ENCODE data around the gene ABITRAM. TPM values are rescaled to one million over a fixed set of nuclear protein-coding genes. Genes with fewer than 3 reads are reported as not detected.
"Not testable (repeated sequence)": the region's sequence is repeated elsewhere in the genome, so short reads cannot be mapped to it uniquely, and the experiment has no call there.

The ABITRAM gene
- total and polyA plus RNA-seq, 2 donors (not counting 3 experiments of a cell fraction or from before 2014, with no cell fraction given), result 8.8 to 10.6 TPM

DNA sequence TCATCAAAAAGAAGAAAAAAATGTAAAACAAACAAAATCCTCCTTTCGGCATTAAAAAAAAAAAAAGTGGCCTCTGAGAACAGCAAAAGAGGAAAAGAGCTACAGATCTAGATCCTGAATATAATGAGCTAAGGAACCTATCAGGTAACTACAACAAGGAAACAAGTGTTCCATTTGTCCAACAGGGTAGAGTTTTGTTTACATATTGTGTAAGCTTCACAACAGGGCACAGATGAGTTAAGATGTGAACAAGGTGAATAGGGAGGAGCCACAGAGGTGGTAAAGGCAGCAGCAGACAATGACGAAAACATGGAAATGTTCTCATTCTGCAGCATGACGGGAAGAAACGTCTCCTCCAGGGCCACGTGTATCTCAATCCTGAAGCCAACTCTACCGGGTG, 14.7 kb upstream of the ABITRAM start:
- Histone ChIP-seq H3K79me2 (ENCODE audit: control insufficient read depth, insufficient read depth, low read length) (no peaks in the 10 kb centered on the region), H2AFZ (ENCODE audit: low read depth, low read length) (no peak overlapping the region), H3K9ac (replicated peaks; ENCODE audit: extremely low read depth, insufficient read depth, low read length) (no peak overlapping the region), H3K4me3 (replicated peaks in 1 of 3; ENCODE audit: insufficient read depth in 1 of 3, low read depth in 1 of 3, low read length in 3 of 3) (no peak overlapping the region), H3K27me3 (ENCODE audit: control insufficient read depth in 2 of 2, insufficient read depth in 2 of 2, low read length in 2 of 2) (no peaks in the 10 kb centered on the region), H3K27ac (ENCODE audit: insufficient read depth, low read depth, low read length) (no peak overlapping the region), H3K36me3 (ENCODE audit: control insufficient read depth in 2 of 2, extremely low read depth in 1 of 2, insufficient read depth in 2 of 2, low read length in 2 of 2) (peaks cover 0 to 13% of the 10 kb centered on the region in 2 experiments), H3K9me1 (replicated peaks; ENCODE audit: control insufficient read depth, extremely low read depth, insufficient read depth, low read length) (no peaks in the 10 kb centered on the region), H3K9me3 (replicated peaks; ENCODE audit: control insufficient read depth, insufficient read depth, low read length) (no peaks in the 10 kb centered on the region), H3K4me1 (ENCODE audit: control insufficient read depth, extremely low read depth, insufficient read depth, low read length) (no peaks in the 10 kb centered on the region), H4K20me1 (replicated peaks; ENCODE audit: control insufficient read depth, extremely low read depth, insufficient read depth, low read length) (no peaks in the 10 kb centered on the region), H3K4me2 (ENCODE audit: insufficient read depth, low read length) (no peak overlapping the region)
- CTCF ChIA-PET, result interaction anchor here (0.6 to 1.8 kb wide), 3 partner anchors 24 to 265 kb away, joined by 3 to 5 read pairs (median 3); no protein-coding TSS in a partner anchor
- POLR2A ChIA-PET, result no interaction called here
- TF ChIP-seq, protein P1, sequence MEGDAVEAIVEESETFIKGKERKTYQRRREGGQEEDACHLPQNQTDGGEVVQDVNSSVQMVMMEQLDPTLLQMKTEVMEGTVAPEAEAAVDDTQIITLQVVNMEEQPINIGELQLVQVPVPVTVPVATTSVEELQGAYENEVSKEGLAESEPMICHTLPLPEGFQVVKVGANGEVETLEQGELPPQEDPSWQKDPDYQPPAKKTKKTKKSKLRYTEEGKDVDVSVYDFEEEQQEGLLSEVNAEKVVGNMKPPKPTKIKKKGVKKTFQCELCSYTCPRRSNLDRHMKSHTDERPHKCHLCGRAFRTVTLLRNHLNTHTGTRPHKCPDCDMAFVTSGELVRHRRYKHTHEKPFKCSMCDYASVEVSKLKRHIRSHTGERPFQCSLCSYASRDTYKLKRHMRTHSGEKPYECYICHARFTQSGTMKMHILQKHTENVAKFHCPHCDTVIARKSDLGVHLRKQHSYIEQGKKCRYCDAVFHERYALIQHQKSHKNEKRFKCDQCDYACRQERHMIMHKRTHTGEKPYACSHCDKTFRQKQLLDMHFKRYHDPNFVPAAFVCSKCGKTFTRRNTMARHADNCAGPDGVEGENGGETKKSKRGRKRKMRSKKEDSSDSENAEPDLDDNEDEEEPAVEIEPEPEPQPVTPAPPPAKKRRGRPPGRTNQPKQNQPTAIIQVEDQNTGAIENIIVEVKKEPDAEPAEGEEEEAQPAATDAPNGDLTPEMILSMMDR (IDR thresholded peaks at IDR 0.05; ENCODE audit: extremely low read depth in 1 of 2, insufficient read depth in 1 of 2, low read depth in 1 of 2, low read length in 2 of 2), result no peak
- TF ChIP-seq MYC (IDR thresholded peaks at IDR 0.05; ENCODE audit: low read depth, low read length), result no peak
- no peak for TF ChIP-seq POLR2AphosphoS5 (IDR thresholded peaks at IDR 0.05; ENCODE audit: insufficient read depth, low read depth, low read length)
- no peak for TF ChIP-seq POLR2A (IDR thresholded peaks at IDR 0.05; ENCODE audit: low read depth, low read length)
- no peak for TF ChIP-seq FOS (IDR thresholded peaks at IDR 0.05; ENCODE audit: borderline replicate concordance, insufficient read depth, low read length)
- no peak for TF ChIP-seq GATA2 (IDR thresholded peaks at IDR 0.05; ENCODE audit: insufficient read depth, insufficient read length, low read depth, low read length)
- no peak for TF ChIP-seq JUN (IDR thresholded peaks at IDR 0.05; ENCODE audit: borderline replicate concordance, insufficient read depth, insufficient read length, low read depth)
- TF ChIP-seq EZH2 (IDR thresholded peaks at IDR 0.05; ENCODE audit: borderline replicate concordance, low read depth, low read length, severe bottlenecking), result no peak
- TF ChIP-seq, protein P2, sequence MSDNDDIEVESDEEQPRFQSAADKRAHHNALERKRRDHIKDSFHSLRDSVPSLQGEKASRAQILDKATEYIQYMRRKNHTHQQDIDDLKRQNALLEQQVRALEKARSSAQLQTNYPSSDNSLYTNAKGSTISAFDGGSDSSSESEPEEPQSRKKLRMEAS (IDR thresholded peaks at IDR 0.05; ENCODE audit: insufficient read depth, insufficient read length), result no peak
- intact Hi-C loops (cut with micrococcal nuclease) (no loop called here), dilution Hi-C loops (cut with MboI; ENCODE audit: extremely low pct_ligation_motif_present, low sequenced_read_pairs) (no loop called here)
- DNase-seq (ENCODE audit: low read depth, low spot score), result no peak
- FAIRE-seq, result no peak
- no TSS peak for BruUV-seq (replicated peaks)

DNA sequence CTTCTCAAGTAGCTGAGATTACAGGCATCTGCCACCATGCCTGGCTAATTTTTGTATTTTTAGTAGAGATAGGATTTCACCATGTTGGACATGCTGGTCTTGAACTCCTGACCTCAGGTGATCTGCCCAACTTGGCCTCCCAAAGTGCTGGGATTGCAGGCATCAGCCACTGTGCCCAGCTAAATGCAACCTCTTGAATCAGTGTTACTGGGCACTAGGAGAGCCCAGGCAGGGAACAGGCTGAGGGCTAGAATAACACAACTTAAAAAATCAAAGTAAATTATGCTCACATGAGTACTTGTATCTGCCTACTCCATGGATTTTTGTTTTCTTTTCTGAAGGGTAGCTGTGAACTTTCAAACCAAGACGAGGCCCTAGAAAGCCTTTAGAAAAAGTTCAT, 13.8 kb upstream of the ABITRAM start:
- H3K27ac ChIP-seq (ENCODE audit: insufficient read depth, low read depth, low read length); BruUV-seq (replicated peaks); H3K9me3 ChIP-seq (replicated peaks; ENCODE audit: control insufficient read depth, insufficient read depth, low read length); H3K27me3 ChIP-seq (ENCODE audit: control insufficient read depth in 2 of 2, insufficient read depth in 2 of 2, low read length in 2 of 2); H2AFZ ChIP-seq (ENCODE audit: low read depth, low read length); FAIRE-seq; H3K9ac ChIP-seq (replicated peaks; ENCODE audit: extremely low read depth, insufficient read depth, low read length); DNase-seq (ENCODE audit: low read depth, low spot score); H3K4me1 ChIP-seq (ENCODE audit: control insufficient read depth, extremely low read depth, insufficient read depth, low read length); H3K4me3 ChIP-seq (replicated peaks in 1 of 3; ENCODE audit: insufficient read depth in 1 of 3, low read depth in 1 of 3, low read length in 3 of 3); POLR2A ChIA-PET; intact Hi-C loops (cut with micrococcal nuclease); H3K4me2 ChIP-seq (ENCODE audit: insufficient read depth, low read length); H4K20me1 ChIP-seq (replicated peaks; ENCODE audit: control insufficient read depth, extremely low read depth, insufficient read depth, low read length); dilution Hi-C loops (cut with MboI; ENCODE audit: extremely low pct_ligation_motif_present, low sequenced_read_pairs); H3K79me2 ChIP-seq (ENCODE audit: control insufficient read depth, insufficient read depth, low read length); H3K9me1 ChIP-seq (replicated peaks; ENCODE audit: control insufficient read depth, extremely low read depth, insufficient read depth, low read length): not testable (repeated sequence)
- CTCF ChIA-PET, result interaction anchor here (1.8 kb wide), 1 partner anchor 34 kb away, joined by 5 read pairs; no protein-coding TSS in a partner anchor
- H3K36me3 ChIP-seq (ENCODE audit: control insufficient read depth in 2 of 2, extremely low read depth in 1 of 2, insufficient read depth in 2 of 2, low read length in 2 of 2), result peaks cover 0 to 15% of the 10 kb centered on the region in 2 experiments
